SH-SY5Y (cell line): Measurements from ENCODE around the gene UNC5CL.

Experiments used
- GATA2 ChIP-seq: IDR thresholded peaks from 2 replicates; pipeline ENCODE4 v1.6.1; 2011; ENCODE audit warnings: mild to moderate bottlenecking, low read depth, low read length
- GATA3 ChIP-seq: IDR thresholded peaks from 2 replicates; pipeline ENCODE4 v1.6.1; 2011; ENCODE audit warnings: low read depth, mild to moderate bottlenecking, low read length, moderate library complexity

DNA sequence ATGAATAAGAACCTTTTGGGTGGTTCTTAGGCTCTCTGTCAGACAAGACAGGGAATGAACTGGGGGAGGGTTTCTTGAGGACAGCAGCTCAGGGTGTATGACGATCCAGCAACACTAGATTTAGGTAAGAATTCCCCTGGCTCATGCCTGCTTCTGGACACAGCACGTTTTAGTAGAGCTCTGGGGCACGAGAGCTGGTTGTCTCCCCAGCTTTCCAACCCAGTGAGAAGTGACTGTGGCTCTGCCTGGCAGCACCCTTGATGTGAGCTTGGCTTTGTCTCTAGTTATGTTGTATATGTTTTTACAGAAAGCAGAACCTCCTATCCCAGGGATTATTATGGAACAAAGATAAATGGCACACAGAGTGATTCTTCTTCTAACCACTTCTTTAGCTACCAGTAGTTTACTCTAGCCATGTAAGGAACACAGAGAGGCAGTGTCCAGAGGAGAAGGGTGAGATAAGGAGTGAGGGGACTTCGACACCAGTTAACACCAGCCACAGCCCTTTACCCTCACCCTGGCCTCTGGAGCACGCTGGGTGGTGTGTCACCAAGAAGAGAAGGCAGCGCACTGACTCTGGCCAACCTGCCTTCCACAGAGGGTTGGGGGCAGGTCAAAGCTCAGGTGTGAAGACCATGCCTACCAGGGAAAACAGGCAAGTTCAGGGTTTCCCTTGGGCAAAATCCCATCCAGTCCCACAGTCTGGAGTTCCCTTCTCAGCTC lies 17.9 kb upstream of the UNC5CL start:
- no peak for TF ChIP-seq GATA2
- TF ChIP-seq GATA3: no peak
